ENCODE data around the gene RGS19.

Gene RGS19

DNA sequence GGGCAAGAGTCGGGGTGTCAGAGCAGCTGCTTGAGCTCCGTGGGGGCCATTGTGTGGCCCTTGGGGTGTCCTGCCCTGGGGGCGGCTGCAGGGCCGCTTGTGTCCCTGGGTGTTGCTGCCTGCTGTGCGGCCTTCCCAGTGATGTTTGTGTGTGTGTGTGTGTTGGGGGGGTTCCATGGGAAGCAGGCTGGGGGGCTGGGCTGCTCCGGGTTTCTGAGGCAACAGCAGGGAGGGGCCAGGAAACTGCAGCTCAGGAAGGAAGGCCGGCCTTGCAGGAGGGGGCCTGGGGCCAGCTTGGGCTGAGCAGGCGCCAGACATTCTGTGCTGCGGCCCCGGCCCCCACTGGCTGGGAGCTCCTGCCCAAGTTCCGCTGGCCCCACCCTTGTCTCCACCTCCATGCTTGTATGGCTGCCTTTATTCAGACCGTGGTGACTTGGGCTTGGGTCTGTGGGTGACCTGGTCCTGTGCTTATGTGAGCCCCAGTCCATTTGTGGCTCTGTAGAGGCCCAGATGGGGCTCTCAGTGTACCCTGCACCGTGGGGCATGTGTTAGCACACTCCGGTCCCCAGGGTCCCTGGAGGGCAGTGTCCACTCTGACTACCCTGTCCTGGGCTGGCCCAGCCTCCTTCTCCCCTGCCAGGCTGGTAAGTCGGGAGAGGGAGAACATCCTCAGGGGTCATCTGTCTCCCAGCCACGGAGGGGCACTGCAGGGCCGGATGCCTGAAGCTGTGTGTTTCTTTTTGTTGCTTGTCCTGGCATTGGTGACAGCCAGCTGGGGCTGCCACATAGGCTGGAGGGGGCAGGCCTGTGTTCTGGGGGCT lies 25.3 kb downstream of the RGS19 start:
- H3K36me3 Mint-ChIP-seq: no peaks in the 10 kb centered on the region
- H3K9me3 Mint-ChIP-seq: no peaks in the 10 kb centered on the region
- H3K4me3 Mint-ChIP-seq: no peak overlapping the region
- peaks cover 5% of the 10 kb centered on the region for H3K27me3 Mint-ChIP-seq
- peaks cover 16% of the 10 kb centered on the region for H3K4me1 Mint-ChIP-seq
- peak overlapping the region; percentile 41 for H3K27ac Mint-ChIP-seq

DNA sequence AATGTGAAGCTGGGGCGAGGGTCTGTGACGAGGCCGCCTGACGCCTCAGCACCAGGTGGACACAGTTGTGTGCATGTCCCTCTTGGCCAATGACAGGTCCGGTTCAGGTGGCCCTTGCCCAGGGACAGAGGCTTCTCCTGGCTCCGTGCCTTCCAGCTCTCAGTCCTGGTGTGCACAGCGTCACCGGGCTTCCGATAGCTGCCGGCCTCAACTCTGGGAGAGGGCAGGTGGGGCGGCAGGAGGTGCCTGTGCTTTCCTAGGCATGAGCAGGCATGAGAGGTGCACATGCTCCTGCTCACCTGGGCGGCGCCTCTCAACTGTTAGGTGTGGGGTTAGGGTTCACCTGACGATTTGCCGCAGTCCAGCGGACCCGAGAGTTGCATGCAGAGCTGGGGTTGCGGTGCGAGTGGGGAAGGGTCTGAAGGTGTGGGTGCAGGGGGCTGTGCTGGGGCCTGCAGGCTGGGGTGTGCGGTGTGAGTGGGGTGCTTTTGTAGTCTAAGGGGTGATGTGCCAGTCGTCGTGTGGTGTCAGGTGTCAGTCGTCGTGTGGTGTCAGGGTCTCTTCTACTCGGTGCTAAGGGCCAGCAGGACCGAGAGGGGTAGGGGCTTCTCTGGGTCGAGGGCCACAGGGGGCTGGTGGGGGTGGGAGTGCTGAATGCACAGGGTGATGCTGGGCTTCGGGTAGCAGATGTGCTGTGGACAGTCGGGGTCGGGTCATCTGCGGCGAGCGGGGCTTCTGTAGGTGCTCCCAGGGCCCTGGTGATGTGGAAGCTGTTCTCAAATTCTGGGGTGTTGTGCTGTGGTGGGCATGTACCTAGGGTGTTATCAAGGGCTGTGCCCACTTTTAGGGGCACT lies 26.1 kb downstream of the RGS19 start:
- H3K4me1 Mint-ChIP-seq: peaks cover 11% of the 10 kb centered on the region
- H3K27me3 Mint-ChIP-seq: peaks cover 5% of the 10 kb centered on the region
- H3K4me3 Mint-ChIP-seq: no peak overlapping the region
- H3K27ac Mint-ChIP-seq: no peak overlapping the region
- no peaks in the 10 kb centered on the region for H3K36me3 Mint-ChIP-seq
- no peaks in the 10 kb centered on the region for H3K9me3 Mint-ChIP-seq

DNA sequence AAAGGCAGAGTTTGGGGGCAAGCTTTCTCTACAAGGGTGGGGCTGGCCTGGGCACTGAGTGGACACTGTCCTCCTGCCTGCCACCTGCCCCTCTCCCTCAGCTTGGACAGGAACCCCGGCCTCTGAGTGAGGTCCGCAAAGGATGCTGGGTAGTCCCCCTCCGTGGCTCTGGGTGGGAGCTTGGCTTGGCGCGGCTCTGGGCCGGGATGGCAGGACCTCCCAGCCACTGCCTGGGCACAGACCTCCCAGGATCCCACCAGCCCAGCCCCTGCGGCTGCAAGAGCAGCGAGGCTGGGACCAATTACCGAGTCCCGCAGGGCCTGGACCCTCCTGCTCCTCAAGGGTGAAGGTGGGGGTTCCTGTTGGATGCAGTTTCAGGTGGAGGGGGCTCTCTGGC lies 27.0 kb downstream of the RGS19 start:
- peaks cover 5% of the 10 kb centered on the region for H3K27me3 Mint-ChIP-seq
- H3K9me3 Mint-ChIP-seq: no peaks in the 10 kb centered on the region
- H3K36me3 Mint-ChIP-seq: no peaks in the 10 kb centered on the region

DNA sequence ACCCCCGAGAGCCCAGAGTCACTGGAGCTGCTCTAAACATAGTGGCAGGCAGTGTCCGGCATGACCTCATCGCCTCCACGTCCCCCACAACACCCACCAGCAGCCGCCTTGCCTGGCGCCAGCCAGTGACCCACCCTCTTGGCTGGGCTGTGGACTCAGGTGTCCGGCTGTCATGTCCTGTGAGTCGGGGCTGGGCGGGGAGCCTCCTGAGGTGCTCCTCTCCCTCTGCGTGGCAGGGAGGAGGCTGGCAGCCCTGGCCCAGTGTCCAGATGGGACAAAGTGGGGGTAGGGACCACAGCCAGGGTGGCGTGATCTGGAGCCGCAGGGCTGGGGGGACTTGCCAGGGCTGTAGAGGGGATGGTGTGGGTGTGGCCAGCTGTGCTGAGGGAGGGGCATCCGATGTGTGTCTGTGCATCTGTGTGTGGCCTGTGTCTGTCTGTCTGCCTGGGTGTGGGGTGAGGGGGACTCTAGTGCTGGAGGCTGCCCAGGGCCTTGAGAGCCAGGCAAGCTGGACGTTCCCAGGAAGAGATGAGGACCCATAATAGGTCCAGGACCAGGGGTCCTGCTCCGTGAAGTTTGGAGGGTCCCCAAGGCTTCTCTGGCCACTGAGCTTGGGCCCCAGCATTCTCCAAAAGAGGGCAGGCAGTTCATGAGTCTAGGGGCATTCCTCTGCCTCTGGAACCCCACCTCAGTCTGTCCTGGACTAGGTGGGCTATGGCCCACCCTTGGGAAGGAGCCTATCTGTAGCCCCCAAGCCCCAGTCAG lies 27.6 kb downstream of the RGS19 start:
- no peak overlapping the region for H3K27ac Mint-ChIP-seq
- peaks cover 6% of the 10 kb centered on the region for H3K27me3 Mint-ChIP-seq
- H3K36me3 Mint-ChIP-seq: no peaks in the 10 kb centered on the region
- peaks cover 6% of the 10 kb centered on the region for H3K4me1 Mint-ChIP-seq
- H3K4me3 Mint-ChIP-seq: no peak overlapping the region
- no peaks in the 10 kb centered on the region for H3K9me3 Mint-ChIP-seq

More for the DNA sequence above, 27.0 kb downstream of the RGS19 start:
- H3K4me3 Mint-ChIP-seq: no peak overlapping the region
- no peak overlapping the region for H3K27ac Mint-ChIP-seq
- peaks cover 4% of the 10 kb centered on the region for H3K4me1 Mint-ChIP-seq

DNA sequence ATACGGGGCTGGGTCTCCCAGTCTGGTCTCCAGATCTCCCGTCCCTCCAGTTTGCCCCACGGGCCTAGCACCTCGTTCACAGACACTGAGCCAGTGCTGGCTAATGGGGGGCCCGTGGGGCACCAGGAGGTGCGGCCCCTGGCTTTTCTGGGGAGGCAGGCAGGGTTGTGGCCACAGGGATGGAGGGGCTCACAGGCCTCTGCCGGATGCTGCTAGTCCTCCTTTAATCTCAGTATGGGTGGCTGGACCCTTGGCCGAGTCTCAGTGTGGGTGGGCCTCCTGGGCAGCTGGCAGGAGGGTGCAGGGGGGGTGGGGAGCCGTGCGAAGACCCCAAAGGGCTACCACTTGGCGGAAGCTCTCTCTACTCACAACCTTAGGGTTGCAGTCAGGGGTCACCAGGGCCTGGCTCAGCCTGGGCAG lies 28.3 kb downstream of the RGS19 start:
- H3K9me3 Mint-ChIP-seq: no peaks in the 10 kb centered on the region
- no peak overlapping the region for H3K4me3 Mint-ChIP-seq
- H3K27me3 Mint-ChIP-seq: peaks cover 7% of the 10 kb centered on the region
- no peak overlapping the region for H3K27ac Mint-ChIP-seq
- peaks cover 13% of the 10 kb centered on the region for H3K4me1 Mint-ChIP-seq
- no peaks in the 10 kb centered on the region for H3K36me3 Mint-ChIP-seq

DNA sequence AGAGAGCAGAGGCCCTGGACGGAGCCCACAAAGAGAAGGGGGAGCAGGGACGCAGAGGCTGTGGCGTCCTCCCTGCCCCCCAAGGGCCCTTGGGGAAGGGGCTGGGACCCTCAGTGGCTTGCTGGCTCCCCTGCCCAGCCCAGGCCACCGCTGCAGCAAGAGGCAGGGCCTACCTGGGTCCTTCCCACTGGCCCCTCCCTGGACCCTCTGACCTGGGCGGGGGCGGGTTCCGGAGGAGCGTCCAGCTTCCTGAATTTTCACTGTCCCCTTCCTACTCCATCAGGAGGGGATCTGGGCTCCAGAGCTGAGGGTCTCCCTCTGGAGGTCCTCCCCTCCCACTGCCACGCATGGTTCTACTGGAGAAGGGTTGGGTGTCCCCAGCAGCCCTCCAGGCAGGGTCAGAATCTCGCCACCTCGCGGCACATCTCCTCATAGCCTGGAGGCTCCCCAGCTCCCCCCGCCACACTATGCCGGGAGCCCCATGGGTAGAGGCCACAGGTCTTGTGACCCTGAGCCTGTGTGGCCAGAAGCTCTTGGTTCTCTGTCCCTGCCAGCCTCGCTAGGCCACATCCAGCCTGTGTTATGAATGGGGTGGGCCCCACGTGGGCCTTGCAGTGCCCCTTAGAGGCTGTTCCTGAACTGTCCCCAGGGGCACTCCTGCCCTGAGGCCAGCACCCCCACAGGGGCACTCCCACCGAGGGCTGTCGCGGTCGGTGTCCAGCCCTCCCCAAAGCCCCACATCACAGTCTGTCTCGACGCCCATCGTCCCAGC lies 28.9 kb downstream of the RGS19 start:
- Mint-ChIP-seq H3K36me3 (no peaks in the 10 kb centered on the region), H3K4me3 (no peak overlapping the region), H3K27me3 (peaks cover 7% of the 10 kb centered on the region), H3K9me3 (no peaks in the 10 kb centered on the region), H3K4me1 (peaks cover 18% of the 10 kb centered on the region), H3K27ac (no peak overlapping the region)

DNA sequence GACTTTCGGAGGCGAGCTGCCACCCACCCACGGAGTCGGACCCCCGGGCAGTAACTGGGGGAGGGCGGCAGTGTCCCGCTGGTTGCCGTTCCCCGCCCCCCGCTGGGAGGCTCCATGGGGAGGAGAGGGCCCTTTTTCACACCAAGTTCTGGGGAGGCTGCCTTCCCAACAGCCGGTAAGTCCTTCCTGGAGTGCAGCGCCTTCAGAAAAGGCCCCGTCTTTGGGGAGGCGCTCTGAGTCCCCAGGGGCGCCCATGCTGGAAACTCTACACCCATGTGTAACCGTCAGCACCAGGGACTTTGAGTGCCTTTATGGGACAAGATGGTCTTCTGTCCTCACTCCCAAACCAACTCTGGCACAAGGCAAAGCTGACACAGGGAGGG lies 29.4 kb downstream of the RGS19 start:
- peak overlapping the region; percentile 19 for H3K4me3 Mint-ChIP-seq
- H3K27ac Mint-ChIP-seq: no peak overlapping the region
- no peaks in the 10 kb centered on the region for H3K9me3 Mint-ChIP-seq
- H3K27me3 Mint-ChIP-seq: peaks cover 7% of the 10 kb centered on the region
- no peaks in the 10 kb centered on the region for H3K36me3 Mint-ChIP-seq
- H3K4me1 Mint-ChIP-seq: peaks cover 23% of the 10 kb centered on the region

DNA sequence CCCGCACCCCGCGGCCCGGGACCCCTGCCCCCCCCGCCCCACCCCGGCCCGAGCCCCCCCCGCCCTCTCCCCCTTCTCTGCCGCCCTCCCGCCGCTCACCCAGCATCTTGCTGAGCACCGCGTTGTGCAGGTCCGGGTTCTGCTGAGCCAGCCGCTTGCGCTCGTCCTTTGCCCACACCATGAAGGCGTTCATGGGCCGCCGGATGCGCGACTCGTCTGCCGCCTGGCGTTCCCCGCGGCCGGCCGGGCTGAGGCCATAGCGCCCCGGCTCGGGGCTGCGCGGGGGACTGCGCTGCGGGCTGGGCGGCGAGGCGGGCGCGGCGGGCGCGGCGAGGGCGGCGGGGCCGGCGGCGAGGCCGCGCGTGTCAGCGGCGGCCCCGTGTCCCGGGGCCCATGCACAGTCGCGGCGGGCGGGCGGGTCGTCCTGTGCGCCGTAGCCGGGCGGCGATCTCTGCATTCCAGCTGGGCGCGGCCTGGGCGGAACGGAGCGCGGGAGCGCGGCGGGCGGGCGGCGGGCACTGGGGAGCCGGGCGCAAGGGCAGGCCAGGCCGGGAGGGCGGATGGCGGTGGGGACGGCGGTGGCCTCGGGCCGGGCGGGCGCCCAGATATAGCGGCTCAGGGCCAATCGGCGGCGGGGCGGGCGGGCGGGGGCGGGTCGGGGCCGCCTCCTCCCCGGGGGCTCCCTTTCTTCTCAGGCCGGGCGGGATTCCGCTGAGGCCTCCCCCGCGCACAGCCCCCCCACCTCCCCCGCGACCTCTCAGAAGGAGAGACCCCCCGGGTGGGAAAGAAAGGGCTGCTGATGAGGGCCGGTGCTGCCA lies 30.0 kb downstream of the RGS19 start, which contains the start of gene SOX18:
Gene SOX18 (minus strand): TSS at position 580 of the 818 bp plus-strand sequence. CDS start 123 bp downstream, at position 457.
- Mint-ChIP-seq H3K27me3 (peaks cover 7% of the 10 kb centered on the region), H3K36me3 (no peaks in the 10 kb centered on the region), H3K4me3 (peak within 1 kb of the TSS; percentile 66), H3K27ac (no peak within 1 kb of the TSS), H3K4me1 (peaks cover 29% of the 10 kb centered on the region), H3K9me3 (no peaks in the 10 kb centered on the region)

DNA sequence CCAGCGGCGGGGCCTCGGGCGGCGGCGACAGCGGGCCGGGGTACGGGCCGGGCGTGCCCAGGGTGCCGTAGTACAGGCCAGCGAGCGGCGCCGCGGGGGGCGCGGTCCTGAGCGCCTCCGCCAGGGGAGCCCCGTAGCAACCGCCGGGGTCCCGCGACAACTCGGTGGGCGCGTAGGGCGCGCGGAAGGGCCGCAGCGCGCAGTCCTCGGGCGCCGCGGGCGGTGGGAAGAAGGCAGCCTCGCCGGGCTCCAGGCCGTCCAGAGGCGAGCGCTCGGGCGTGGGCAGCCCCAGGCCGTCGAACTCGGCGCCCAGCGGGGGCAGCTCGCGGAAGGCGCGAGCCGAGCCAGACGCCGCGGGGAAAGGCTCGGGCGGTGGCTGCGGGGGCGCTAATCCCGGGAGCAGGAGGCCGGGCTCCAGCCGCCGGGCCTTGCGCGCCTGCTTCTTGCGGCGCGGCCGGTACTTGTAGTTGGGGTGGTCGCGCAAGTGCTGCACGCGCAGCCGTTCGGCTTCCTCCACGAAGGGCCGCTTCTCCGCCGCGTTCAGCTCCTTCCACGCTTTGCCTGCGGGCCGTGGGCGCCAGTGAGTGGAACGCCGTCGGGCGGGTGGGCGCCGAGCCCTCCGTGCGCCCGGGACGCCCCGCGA lies 30.8 kb downstream of the RGS19 start:
- peaks cover 36% of the 10 kb centered on the region for H3K4me1 Mint-ChIP-seq
- H3K36me3 Mint-ChIP-seq: no peaks in the 10 kb centered on the region
- H3K9me3 Mint-ChIP-seq: no peaks in the 10 kb centered on the region
- no peak overlapping the region for H3K27ac Mint-ChIP-seq
- H3K4me3 Mint-ChIP-seq: no peak overlapping the region
- H3K27me3 Mint-ChIP-seq: peaks cover 5% of the 10 kb centered on the region

DNA sequence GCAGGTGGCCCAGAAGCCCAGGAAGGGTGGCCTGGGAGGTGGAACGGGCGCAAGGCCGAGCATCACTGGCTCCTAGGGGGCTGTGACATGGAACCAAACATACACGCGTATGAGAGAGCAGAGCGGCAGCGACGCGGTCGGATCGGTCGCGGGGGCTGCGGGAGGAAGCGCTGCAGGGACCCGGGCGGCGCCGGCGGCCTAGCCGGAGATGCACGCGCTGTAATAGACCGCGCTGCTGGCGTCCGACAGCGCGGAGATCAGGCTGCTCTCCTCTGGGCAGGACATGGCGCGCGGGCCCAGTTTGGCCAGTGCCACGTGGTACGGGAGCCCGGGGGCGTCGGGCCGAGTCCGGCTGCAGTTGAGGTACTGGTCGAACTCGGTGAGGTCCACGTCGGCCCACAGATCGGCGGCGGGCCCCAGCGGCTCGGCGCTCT lies 31.3 kb downstream of the RGS19 start:
- H3K4me3 Mint-ChIP-seq: peak overlapping the region; percentile 54

DNA sequence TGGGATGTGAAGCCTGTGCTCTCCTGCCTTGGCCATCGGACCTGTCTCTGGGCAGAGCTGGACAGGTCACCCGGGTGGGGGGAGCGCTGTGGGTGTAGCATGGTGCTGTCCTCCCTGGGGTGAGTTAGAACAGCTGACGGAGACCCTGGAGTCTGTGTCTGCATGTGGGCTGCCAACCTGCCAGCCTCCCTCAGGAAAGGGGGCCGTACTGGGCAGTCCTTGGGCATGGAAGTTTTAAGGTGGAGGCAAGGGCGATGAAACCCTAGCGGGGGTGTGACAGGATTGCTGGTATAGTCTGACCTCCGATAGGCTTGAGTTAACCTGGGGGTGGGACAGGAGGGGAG lies 32.3 kb downstream of the RGS19 start:
- H3K4me3 Mint-ChIP-seq: peak overlapping the region; percentile 26
- H3K27me3 Mint-ChIP-seq: peaks cover 3% of the 10 kb centered on the region
- peak overlapping the region; percentile 23 for H3K27ac Mint-ChIP-seq

More for the DNA sequence above, 31.3 kb downstream of the RGS19 start:
- Mint-ChIP-seq H3K27ac (peak overlapping the region; percentile 30), H3K4me1 (peaks cover 37% of the 10 kb centered on the region), H3K9me3 (no peaks in the 10 kb centered on the region), H3K36me3 (no peaks in the 10 kb centered on the region), H3K27me3 (peaks cover 3% of the 10 kb centered on the region)

DNA sequence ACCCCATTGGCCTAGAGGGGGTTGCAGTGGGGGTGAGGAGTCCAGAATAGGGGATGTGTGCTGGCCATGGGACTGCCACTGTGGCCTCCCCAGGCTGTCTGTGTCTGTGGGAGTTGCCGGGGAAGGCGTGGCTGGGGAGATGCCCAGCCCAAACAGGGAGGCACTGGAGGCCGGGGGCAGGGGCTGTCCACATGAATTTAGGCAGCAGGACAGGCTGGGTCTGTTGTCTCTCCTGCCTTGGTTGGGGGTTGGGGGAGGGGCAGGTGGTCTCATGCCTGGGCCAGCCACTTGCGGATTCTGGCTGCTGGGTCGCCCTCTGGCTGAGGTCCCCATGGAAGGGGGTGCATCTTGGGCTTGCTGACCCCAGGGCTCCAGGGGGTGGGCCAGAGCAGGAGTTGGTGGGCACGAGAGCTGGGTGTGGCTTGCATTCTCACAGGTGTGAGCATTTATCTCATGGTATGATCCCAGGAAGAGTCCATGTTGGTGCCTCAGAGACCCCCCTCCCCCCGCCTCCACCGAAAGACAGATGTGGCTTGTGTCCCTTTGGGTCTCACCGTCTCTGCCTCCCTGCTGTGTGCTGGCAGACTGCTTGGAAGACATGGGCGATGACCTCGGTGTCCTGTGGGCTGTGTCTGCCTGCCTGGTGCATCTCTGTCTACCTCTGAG lies 33.8 kb downstream of the RGS19 start:
- Mint-ChIP-seq H3K4me3 (no peak overlapping the region), H3K9me3 (no peaks in the 10 kb centered on the region), H3K36me3 (no peaks in the 10 kb centered on the region), H3K27me3 (peaks cover 1% of the 10 kb centered on the region), H3K4me1 (peaks cover 45% of the 10 kb centered on the region), H3K27ac (peak overlapping the region; percentile 47)

More for the DNA sequence above, 32.3 kb downstream of the RGS19 start:
- Mint-ChIP-seq H3K4me1 (peaks cover 37% of the 10 kb centered on the region), H3K9me3 (no peaks in the 10 kb centered on the region), H3K36me3 (no peaks in the 10 kb centered on the region)

DNA sequence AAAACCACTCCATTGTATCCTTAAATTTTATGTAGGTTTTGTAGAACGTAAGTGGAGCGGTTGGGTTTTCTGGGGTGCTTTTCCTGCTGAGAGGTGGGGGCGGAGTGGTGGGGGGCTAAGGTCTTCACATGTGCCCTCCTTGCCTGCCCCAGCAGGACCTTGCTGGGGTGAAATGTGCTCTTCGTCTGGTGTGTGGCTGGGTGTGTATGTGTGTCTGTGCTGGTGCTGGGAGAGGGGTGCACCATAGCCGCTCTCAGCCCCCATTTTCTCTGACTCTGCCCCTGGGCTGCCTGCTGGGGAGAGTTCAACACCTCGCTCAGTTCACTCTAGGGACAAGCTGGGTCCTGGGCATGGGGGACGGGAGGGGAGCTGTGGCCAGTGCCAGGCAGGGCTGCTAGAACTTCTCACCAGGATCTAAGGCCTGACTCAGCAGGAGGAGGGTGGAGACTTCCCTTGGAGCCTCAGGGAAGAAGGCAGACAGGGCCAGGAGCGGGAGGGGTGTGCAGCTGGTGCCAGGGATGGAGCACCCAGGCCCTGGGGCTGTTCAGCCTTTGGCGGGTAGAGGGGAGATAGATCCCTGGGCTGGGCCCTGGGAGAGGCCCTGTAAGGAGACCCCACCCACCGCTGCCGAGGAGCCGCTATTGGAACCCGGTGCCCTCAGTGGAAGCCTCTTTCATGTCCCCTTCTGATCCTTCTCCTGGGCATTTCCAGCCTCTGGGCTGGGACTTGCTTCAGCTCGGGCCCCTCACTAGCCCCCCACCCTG lies 34.7 kb downstream of the RGS19 start:
- peaks cover 53% of the 10 kb centered on the region for H3K4me1 Mint-ChIP-seq
- H3K27ac Mint-ChIP-seq: peak overlapping the region; percentile 84
- H3K36me3 Mint-ChIP-seq: no peaks in the 10 kb centered on the region
- H3K4me3 Mint-ChIP-seq: no peak overlapping the region
- peaks cover 1% of the 10 kb centered on the region for H3K27me3 Mint-ChIP-seq
- no peaks in the 10 kb centered on the region for H3K9me3 Mint-ChIP-seq

Data from activated naive CD4-positive, alpha-beta T cell treated with anti-CD3 and anti-CD28 coated beads, Interleukin-2, amount 50 U/mL, for 24 hours (primary cell).